Measurements from ENCODE around the gene PLET1.
A peak's percentile ranks its signal among the peaks of the same experiment; 100 is the strongest.

PLET1 gene

DNA sequence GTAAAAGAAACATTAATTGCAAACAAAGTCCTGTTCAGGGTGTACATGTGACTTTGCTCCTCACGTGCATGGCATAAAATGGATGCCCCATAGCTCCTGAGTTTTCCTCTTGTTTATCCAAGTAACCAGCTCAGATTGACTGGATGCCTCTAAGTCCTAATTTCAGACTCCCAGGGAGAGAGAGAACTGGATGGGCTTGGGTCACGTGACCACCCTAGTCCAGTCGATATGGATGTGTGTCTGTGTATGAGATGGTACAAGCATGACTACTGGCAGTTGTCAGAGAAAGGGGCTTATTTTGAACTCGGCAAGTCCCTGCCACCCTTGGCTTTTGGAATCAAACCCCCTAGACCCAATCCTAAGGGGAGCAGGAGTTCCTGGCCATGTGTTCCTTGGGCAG, 35.4 kb upstream of the PLET1 start:
- Histone ChIP-seq H3K9me3 (replicated peaks; ENCODE audit: low read length) (no peaks in the 10 kb centered on the region), H3K4me3 (ENCODE audit: low read length) (no peak overlapping the region), H3K27me3 (ENCODE audit: control insufficient read depth, insufficient read depth, low read length) (no peaks in the 10 kb centered on the region), H3K4me1 (ENCODE audit: control insufficient read depth, insufficient read depth, low read length) (peaks cover 43% of the 10 kb centered on the region), H3K9ac (ENCODE audit: low read depth, low read length) (no peak overlapping the region), H3K36me3 (ENCODE audit: insufficient read depth, low read length) (peaks cover 3% of the 10 kb centered on the region), H3K4me2 (ENCODE audit: low read length) (no peak overlapping the region)

DNA sequence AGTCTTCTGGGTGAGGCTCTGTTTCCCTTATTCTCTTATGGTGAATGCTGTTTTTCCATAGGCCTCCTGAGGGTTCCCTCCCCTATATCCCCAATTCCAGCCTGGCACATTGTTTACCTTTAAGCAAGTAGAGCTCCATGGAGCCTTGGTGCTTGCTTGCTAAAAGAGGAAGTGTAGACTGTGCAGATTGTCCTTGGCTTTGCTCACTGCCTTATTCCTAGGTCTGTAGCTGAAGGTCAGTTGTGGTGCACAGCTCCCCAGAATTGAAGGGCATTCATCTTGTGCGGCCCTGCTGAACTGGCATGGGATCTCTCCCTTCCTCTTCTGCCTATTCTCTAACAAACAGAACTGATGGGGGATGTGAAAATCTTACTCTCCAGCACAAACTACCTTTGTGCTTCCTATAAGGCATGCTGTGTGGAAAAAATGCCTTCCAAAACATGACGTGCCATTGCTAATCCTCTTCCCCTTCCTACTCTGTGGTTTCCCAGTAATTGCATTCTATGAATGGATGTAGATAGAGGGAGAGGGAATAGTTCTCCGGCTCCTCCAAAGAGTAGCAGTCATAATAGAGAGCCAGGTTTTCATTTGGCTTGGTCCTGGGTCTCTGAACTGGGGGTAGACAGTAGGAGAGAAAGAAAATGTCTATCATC, 34.2 kb upstream of the PLET1 start:
- Histone ChIP-seq H3K4me3 (ENCODE audit: low read length) (no peak overlapping the region), H3K4me1 (ENCODE audit: control insufficient read depth, insufficient read depth, low read length) (peaks cover 46% of the 10 kb centered on the region), H3K9me3 (replicated peaks; ENCODE audit: low read length) (no peaks in the 10 kb centered on the region), H3K4me2 (ENCODE audit: low read length) (no peak overlapping the region), H3K36me3 (ENCODE audit: insufficient read depth, low read length) (peaks cover 3% of the 10 kb centered on the region), H3K9ac (ENCODE audit: low read depth, low read length) (no peak overlapping the region), H3K27me3 (ENCODE audit: control insufficient read depth, insufficient read depth, low read length) (no peaks in the 10 kb centered on the region)

DNA sequence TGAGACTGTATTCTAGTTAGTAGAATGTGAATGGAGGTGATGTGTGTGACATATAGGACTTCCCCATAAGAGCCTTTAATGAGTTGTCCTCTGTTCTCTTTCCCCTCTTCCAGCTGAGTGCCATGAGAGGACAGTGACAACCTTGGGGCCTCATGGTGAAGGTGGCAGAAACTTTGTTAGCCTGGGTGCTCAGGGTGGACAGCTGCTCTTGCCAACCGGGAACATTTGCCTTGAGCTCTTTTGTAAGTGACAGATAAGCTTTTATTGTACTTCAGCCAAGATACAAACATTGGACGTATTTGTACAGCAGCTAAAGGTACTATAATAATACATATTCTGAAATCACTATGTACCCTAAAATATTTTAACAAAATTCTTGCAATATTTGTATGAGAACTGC, 33.0 kb upstream of the PLET1 start:
- no peaks in the 10 kb centered on the region for H3K9me3 ChIP-seq (replicated peaks; ENCODE audit: low read length)
- peak overlapping the region; percentile 73 for H3K9ac ChIP-seq (ENCODE audit: low read depth, low read length)
- H3K4me3 ChIP-seq (ENCODE audit: low read length), result peak overlapping the region; percentile 30
- H3K4me2 ChIP-seq (ENCODE audit: low read length), result peak overlapping the region; percentile 43
- H3K36me3 ChIP-seq (ENCODE audit: insufficient read depth, low read length), result peaks cover 3% of the 10 kb centered on the region
- H3K27me3 ChIP-seq (ENCODE audit: control insufficient read depth, insufficient read depth, low read length), result no peaks in the 10 kb centered on the region
- peaks cover 47% of the 10 kb centered on the region for H3K4me1 ChIP-seq (ENCODE audit: control insufficient read depth, insufficient read depth, low read length)

DNA sequence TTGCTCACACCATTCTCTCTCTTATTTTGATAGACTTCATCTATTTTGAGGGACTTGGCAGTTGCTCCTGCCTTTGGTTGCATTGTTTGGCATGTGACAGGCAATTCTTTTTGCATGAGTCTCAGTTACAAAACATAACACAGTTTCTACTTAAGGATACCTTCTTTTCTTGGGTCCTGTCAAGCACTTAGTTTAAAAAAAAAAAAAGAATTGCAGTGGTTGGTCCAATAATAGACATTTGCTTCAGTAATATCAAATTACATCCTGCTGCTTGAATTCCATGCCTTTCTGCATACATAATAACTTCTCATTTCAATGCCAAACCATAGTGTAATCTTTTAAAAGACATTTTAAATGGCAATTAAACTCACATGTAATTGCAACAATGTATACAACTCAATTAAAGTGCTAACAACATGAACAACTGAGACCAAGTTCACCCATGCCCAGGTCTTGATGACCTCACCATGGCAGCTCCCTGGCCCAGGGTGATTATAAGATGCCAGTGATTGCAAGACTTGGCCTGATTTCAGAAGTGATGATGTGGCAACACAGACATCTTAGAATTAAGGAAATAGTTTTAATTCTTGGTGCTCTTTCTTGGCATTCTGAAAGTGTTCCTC, 32.2 kb upstream of the PLET1 start:
- peak overlapping the region; percentile 94 for H3K9ac ChIP-seq (ENCODE audit: low read depth, low read length)
- H3K27me3 ChIP-seq (ENCODE audit: control insufficient read depth, insufficient read depth, low read length), result no peaks in the 10 kb centered on the region
- no peak overlapping the region for H3K4me3 ChIP-seq (ENCODE audit: low read length)
- H3K36me3 ChIP-seq (ENCODE audit: insufficient read depth, low read length), result peaks cover 3% of the 10 kb centered on the region
- H3K9me3 ChIP-seq (replicated peaks; ENCODE audit: low read length), result no peaks in the 10 kb centered on the region
- peaks cover 41% of the 10 kb centered on the region for H3K4me1 ChIP-seq (ENCODE audit: control insufficient read depth, insufficient read depth, low read length)
- peak overlapping the region; percentile 98 for H3K4me2 ChIP-seq (ENCODE audit: low read length)

DNA sequence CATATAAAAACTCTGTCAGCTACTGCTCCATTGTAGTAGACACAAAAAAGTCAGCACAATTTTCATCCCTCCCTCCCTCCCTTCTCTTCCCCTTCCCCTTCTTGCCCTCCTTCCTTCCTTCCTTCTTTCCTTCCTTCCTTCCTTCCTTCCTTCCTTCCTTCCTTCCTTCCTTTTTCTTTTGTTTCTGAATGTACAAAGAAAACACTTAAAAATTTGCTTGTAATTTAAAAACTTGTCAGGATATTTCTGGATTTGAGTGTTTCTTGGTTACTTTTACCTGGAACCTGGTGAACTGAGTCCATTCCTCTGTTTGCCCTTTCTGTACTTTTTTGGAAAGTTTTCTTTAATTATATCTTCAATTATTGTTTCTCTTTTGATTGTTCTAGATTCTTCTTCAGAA, 31.5 kb upstream of the PLET1 start:
- no peaks in the 10 kb centered on the region for H3K36me3 ChIP-seq (ENCODE audit: insufficient read depth, low read length)
- peak overlapping the region; percentile 84 for H3K4me3 ChIP-seq (ENCODE audit: low read length)
- H3K9me3 ChIP-seq (replicated peaks; ENCODE audit: low read length), result no peaks in the 10 kb centered on the region
- H3K4me2 ChIP-seq (ENCODE audit: low read length), result peak overlapping the region; percentile 98
- peaks cover 41% of the 10 kb centered on the region for H3K4me1 ChIP-seq (ENCODE audit: control insufficient read depth, insufficient read depth, low read length)
- no peaks in the 10 kb centered on the region for H3K27me3 ChIP-seq (ENCODE audit: control insufficient read depth, insufficient read depth, low read length)
- peak overlapping the region; percentile 94 for H3K9ac ChIP-seq (ENCODE audit: low read depth, low read length)

DNA sequence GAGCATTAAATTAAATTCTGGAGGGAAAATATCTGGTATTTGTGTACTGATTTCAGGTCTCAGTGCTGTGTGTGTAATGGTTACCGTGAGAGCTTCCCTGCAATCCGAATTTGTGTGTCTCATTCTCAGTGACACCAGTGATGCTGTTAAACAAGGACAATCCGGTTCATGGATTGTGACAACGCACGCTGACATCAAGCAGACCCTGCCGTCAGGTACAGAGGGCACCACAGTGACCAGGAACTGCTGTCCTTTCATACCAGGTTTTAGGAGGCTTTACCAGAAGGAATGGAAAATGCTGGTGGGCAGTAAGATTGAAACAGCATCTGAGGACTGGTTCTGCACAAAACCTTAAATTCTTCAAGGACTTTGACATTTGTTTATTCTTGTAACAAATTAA, 30.5 kb upstream of the PLET1 start:
- Histone ChIP-seq H3K27me3 (ENCODE audit: control insufficient read depth, insufficient read depth, low read length) (no peaks in the 10 kb centered on the region), H3K4me1 (ENCODE audit: control insufficient read depth, insufficient read depth, low read length) (peaks cover 43% of the 10 kb centered on the region), H3K4me3 (ENCODE audit: low read length) (peak overlapping the region; percentile 84), H3K9ac (ENCODE audit: low read depth, low read length) (peak overlapping the region; percentile 94), H3K9me3 (replicated peaks; ENCODE audit: low read length) (no peaks in the 10 kb centered on the region), H3K36me3 (ENCODE audit: insufficient read depth, low read length) (no peaks in the 10 kb centered on the region), H3K4me2 (ENCODE audit: low read length) (peak overlapping the region; percentile 98)

DNA sequence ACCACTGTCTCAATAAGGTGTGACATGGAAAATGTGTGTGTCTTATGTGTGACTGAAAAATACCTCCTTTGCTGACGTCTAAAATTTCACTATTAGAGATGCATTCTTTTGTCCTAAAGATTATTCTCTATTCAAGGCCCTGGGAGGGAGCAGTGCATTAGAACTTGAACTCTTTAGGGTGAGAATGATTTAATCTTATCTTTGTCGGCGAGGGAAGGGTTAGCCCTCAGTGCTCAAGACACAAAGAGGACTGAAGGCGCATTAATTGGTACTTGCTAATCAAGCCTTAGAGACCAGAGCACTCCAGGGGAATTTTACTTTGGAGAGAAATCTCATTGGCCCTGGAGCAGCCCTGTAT, 29.8 kb upstream of the PLET1 start:
- Histone ChIP-seq H3K9ac (ENCODE audit: low read depth, low read length) (peak overlapping the region; percentile 94), H3K4me2 (ENCODE audit: low read length) (peak overlapping the region; percentile 98), H3K27me3 (ENCODE audit: control insufficient read depth, insufficient read depth, low read length) (no peaks in the 10 kb centered on the region), H3K9me3 (replicated peaks; ENCODE audit: low read length) (no peaks in the 10 kb centered on the region), H3K36me3 (ENCODE audit: insufficient read depth, low read length) (no peaks in the 10 kb centered on the region), H3K4me1 (ENCODE audit: control insufficient read depth, insufficient read depth, low read length) (peaks cover 48% of the 10 kb centered on the region), H3K4me3 (ENCODE audit: low read length) (peak overlapping the region; percentile 84)

DNA sequence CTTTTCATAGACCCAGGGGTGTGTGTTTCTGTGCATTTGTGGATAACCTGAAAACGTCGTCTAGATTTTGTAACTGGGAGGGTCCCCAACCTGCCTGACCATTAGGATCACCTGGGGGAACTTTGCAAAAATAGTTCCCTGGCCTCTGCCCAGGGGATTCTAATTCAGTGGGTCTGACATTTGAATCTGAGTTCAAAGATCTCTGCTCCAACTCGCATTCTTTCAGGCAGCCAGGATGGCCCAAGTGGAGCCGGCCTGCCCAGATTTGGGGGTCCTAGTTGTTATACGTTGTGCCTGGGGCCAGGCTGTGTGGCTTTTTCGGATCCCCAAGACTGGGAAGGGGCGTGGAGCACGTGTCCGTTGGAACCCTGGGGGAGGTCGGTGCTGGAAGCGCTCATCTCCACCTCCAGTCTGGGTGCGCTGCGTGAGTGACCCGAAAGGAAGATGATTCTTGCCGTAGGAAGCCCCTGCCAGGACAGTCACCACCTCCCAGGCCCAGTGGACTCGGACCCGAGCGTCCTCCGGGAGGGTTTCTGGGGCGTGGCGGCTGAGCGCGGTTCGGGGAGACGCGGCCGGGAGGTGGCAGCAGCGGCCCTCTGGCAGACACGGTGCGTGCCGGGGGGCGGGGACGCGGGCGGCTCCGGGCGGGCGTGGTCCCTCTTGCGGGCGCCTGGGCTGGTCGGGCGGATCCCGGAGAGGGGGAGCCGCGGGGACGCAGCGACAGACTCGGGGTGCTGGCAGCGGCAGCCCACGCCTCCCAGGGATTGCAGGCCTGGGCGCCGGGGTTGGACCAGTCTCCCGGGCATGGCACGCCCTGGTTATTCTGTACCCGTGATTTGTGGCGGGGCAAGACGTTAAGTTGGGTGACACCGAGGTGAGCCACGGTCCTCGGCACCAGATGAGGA, 29.2 kb upstream of the PLET1 start:
- H3K27me3 ChIP-seq (ENCODE audit: control insufficient read depth, insufficient read depth, low read length), result no peaks in the 10 kb centered on the region
- peak overlapping the region; percentile 98 for H3K4me2 ChIP-seq (ENCODE audit: low read length)
- H3K4me3 ChIP-seq (ENCODE audit: low read length), result peak overlapping the region; percentile 84
- no peaks in the 10 kb centered on the region for H3K9me3 ChIP-seq (replicated peaks; ENCODE audit: low read length)
- peaks cover 48% of the 10 kb centered on the region for H3K4me1 ChIP-seq (ENCODE audit: control insufficient read depth, insufficient read depth, low read length)
- peak overlapping the region; percentile 94 for H3K9ac ChIP-seq (ENCODE audit: low read depth, low read length)
- no peaks in the 10 kb centered on the region for H3K36me3 ChIP-seq (ENCODE audit: insufficient read depth, low read length)

DNA sequence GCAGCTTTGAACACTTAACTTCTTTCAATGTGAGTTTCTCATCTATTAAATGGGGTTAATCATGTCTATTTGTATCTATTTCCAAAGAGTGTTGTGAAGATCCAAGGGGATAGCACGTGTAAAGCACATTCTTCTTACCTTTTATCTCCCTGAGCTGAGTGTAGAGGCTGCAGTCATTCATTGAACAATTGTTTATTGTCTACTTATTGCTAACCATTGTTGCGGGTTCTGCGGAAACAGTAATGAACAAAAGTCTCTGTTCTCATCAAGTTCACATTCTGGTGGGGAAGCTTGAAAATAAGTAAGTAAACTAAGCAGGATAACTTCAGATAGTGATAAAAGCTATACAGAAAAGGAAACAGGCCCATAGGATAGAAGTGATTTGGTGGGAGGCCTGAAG, 27.4 kb upstream of the PLET1 start:
- Histone ChIP-seq H3K4me1 (ENCODE audit: control insufficient read depth, insufficient read depth, low read length) (peaks cover 34% of the 10 kb centered on the region), H3K4me2 (ENCODE audit: low read length) (no peak overlapping the region), H3K4me3 (ENCODE audit: low read length) (no peak overlapping the region), H3K36me3 (ENCODE audit: insufficient read depth, low read length) (no peaks in the 10 kb centered on the region), H3K27me3 (ENCODE audit: control insufficient read depth, insufficient read depth, low read length) (peaks cover 2% of the 10 kb centered on the region), H3K9ac (ENCODE audit: low read depth, low read length) (no peak overlapping the region), H3K9me3 (replicated peaks; ENCODE audit: low read length) (no peaks in the 10 kb centered on the region)

DNA sequence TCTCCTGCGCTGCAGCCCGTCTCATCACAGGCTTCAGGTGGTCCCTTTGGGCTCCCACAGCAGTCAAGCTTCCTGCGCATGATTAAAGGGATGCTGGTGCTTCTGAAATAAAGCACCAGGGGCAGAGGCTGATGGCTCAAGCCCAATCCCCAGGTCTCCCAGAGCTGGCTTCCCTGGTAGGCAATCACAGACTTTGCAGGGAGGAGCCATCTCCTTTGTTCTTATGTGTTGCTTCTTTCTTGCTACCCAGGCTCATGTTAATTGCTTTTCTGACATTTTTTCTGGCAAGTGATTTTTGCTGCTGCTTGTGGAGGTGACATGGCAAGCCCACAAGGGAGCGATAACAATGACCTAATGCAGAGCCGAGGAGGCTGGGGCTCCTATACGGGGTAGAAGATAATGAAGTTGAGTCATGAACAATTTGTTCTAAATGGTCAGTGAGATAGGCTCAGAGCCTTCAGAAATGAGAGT, 25.2 kb upstream of the PLET1 start:
- H3K27me3 ChIP-seq (ENCODE audit: control insufficient read depth, insufficient read depth, low read length), result peaks cover 8% of the 10 kb centered on the region
- H3K36me3 ChIP-seq (ENCODE audit: insufficient read depth, low read length), result no peaks in the 10 kb centered on the region
- H3K9me3 ChIP-seq (replicated peaks; ENCODE audit: low read length), result no peaks in the 10 kb centered on the region
- no peak overlapping the region for H3K4me2 ChIP-seq (ENCODE audit: low read length)
- peaks cover 14% of the 10 kb centered on the region for H3K4me1 ChIP-seq (ENCODE audit: control insufficient read depth, insufficient read depth, low read length)
- H3K9ac ChIP-seq (ENCODE audit: low read depth, low read length), result no peak overlapping the region
- H3K4me3 ChIP-seq (ENCODE audit: low read length), result no peak overlapping the region

DNA sequence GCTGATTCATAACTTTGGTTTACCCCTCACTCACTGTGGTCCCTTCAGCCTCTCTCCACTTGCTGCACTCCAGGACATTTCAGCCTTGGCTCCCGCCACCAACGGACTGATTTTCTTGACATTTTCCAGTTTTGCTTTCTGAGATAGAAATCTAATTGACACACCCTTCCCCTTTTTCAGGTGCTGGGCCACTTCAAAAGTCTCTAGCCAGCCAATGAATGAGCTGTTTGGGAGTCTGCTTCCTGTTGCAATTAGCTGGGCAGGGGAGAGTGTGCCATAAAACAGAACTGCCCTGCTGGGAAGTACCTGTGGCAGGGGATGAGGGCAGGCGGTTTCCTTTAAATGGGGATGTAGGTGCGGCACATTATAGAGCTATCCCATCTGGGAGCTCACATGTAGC, 21.1 kb upstream of the PLET1 start:
- H3K4me3 ChIP-seq (ENCODE audit: low read length), result no peak overlapping the region
- no peak overlapping the region for H3K4me2 ChIP-seq (ENCODE audit: low read length)
- H3K27me3 ChIP-seq (ENCODE audit: control insufficient read depth, insufficient read depth, low read length), result peaks cover 8% of the 10 kb centered on the region
- no peak overlapping the region for H3K9ac ChIP-seq (ENCODE audit: low read depth, low read length)
- H3K4me1 ChIP-seq (ENCODE audit: control insufficient read depth, insufficient read depth, low read length), result peaks cover 6% of the 10 kb centered on the region
- H3K36me3 ChIP-seq (ENCODE audit: insufficient read depth, low read length), result no peaks in the 10 kb centered on the region
- no peaks in the 10 kb centered on the region for H3K9me3 ChIP-seq (replicated peaks; ENCODE audit: low read length)
